Suprapubic skin (tissue), 4 donors: ENCODE data around the gene NALF2.

Experiments
- CTCF ChIP-seq, 2 donors: fragments of 200-600 bp in 1 of 2; fragments of 450-650 bp in 1 of 2; sonication (generic) in 1 of 2; IDR thresholded peaks; one replicate each; pipeline ENCODE4 v1.5.1; 2016 to 2019; ENCODE audit warnings: antibody characterized with exemption in 2 of 2, mild to moderate bottlenecking in 1 of 2, moderate library complexity in 1 of 2
- EP300 ChIP-seq: sonication (generic); formaldehyde crosslinking; IDR thresholded peaks from one replicate; pipeline ENCODE4 v1.6.1; 2017; ENCODE audit warnings: antibody characterized with exemption
- POLR2A ChIP-seq, 2 donors: fragments of 450-650 bp; IDR thresholded peaks; one replicate each; pipeline ENCODE4 v1.6.1; 2017; ENCODE audit warnings: antibody characterized with exemption in 2 of 2, mild to moderate bottlenecking in 2 of 2, moderate library complexity in 2 of 2
- POLR2AphosphoS5 ChIP-seq, 3 donors: sonication (generic); formaldehyde crosslinking; IDR thresholded peaks; one replicate each; pipeline ENCODE4 v1.6.1; 2017; ENCODE audit warnings: antibody characterized with exemption in 3 of 3

GRCh38 chrX:69469975-69470374, 34.2 kb upstream of the NALF2 start:
- no peak for TF ChIP-seq POLR2A (IDR thresholded peaks at IDR 0.05)
- TF ChIP-seq CTCF (IDR thresholded peaks at IDR 0.05) = no peak
- TF ChIP-seq EP300 = no peak
- no peak for TF ChIP-seq POLR2AphosphoS5 (IDR thresholded peaks at IDR 0.05)
